OCI-LY3 (cell line): ENCODE data around the gene RIMOC1.

ENCODE experiments used
- EZH2phosphoT487 ChIP-seq: fragments of 200-600 bp; shearing (Covaris generic); IDR thresholded peaks from 2 replicates; pipeline ENCODE4 v1.6.1; 2018; ENCODE audit warnings: antibody characterized with exemption, mixed run types, low read depth
- TF ChIP-seq, protein P1 (sequence below): fragments of 200-600, 300-600 bp; sonication (generic); IDR thresholded peaks from 2 replicates; pipeline ENCODE4 v1.5.1; 2014; ENCODE audit warnings: antibody characterized with exemption, low read length, low read depth

DNA sequence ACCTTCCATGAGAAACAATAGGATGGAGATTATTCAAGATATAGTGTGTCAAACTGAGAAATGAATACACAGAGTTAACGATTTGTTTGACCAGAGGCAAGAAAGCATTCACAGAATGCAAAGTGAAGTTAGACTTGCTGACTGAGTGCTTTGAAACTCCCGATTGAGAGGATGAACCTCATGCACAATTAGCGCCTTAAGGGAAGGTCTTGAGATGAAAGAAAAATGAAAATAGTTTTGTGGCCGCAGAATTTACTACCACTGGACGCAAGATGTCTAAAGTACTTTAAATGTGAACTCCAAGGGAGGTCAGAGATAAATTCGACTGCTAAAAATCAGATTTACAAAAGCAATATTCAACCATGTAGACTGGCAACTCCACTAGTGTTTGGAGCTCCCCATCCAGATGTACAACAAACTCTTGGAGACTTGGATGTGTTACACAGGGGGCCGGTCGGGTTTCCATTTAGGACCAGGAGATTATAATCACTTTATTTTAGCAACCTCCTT, 707 bp upstream of the RIMOC1 start:
- TF ChIP-seq, protein P1, sequence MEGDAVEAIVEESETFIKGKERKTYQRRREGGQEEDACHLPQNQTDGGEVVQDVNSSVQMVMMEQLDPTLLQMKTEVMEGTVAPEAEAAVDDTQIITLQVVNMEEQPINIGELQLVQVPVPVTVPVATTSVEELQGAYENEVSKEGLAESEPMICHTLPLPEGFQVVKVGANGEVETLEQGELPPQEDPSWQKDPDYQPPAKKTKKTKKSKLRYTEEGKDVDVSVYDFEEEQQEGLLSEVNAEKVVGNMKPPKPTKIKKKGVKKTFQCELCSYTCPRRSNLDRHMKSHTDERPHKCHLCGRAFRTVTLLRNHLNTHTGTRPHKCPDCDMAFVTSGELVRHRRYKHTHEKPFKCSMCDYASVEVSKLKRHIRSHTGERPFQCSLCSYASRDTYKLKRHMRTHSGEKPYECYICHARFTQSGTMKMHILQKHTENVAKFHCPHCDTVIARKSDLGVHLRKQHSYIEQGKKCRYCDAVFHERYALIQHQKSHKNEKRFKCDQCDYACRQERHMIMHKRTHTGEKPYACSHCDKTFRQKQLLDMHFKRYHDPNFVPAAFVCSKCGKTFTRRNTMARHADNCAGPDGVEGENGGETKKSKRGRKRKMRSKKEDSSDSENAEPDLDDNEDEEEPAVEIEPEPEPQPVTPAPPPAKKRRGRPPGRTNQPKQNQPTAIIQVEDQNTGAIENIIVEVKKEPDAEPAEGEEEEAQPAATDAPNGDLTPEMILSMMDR = no peak
- no peak for TF ChIP-seq EZH2phosphoT487
